BLaER1 treated with 17β-estradiol and CSF1 and Interleukin-3, amounts not matched to agents 10 nM and 100 nM (cell line): ENCODE data around the gene MIPEP.
"Not testable (repeated sequence)": the region's sequence is repeated elsewhere in the genome, so short reads cannot be mapped to it uniquely, and the experiment has no call there.

Source experiments
- H3K27ac ChIP-seq, 11 experiments: shearing (Covaris generic); formaldehyde crosslinking; 2 replicates each; pipeline ENCODE4 v1.8.1; 2022
- H3K27me3 ChIP-seq, 11 experiments: shearing (Covaris generic); formaldehyde crosslinking; 2 replicates each; pipeline ENCODE4 v1.8.1; 2022
- H3K36me3 ChIP-seq, 11 experiments: shearing (Covaris generic); formaldehyde crosslinking; 2 replicates each; pipeline ENCODE4 v1.8.1; 2022
- H3K4me1 ChIP-seq, 10 experiments: shearing (Covaris generic); formaldehyde crosslinking; 2 replicates each; pipeline ENCODE4 v1.8.1; 2022
- H3K4me2 ChIP-seq, 11 experiments: shearing (Covaris generic); formaldehyde crosslinking; 2 replicates each; pipeline ENCODE4 v1.8.1; 2022
- H3K4me3 ChIP-seq, 10 experiments: shearing (Covaris generic); formaldehyde crosslinking; 2 replicates each; pipeline ENCODE4 v1.8.1; 2022
- H3K9ac ChIP-seq, 11 experiments: shearing (Covaris generic); formaldehyde crosslinking; 2 replicates each; pipeline ENCODE4 v1.8.1; 2022
- H3K9me3 ChIP-seq, 11 experiments: shearing (Covaris generic); formaldehyde crosslinking; replicated peaks in 1 of 11; 2 replicates each; pipeline ENCODE4 v1.8.1; 2022
- H4K20me1 ChIP-seq, 11 experiments: shearing (Covaris generic); formaldehyde crosslinking; 2 replicates each; pipeline ENCODE4 v1.8.1; 2022
- Cebpa-rat ChIP-seq, 11 experiments: shearing (Covaris generic); IDR thresholded peaks; 2 replicates each; pipeline ENCODE4 v1.8.1; 2022

MIPEP gene

GRCh38 chr13:23754506-23754905 is 134.7 kb downstream of the MIPEP start:
- TF ChIP-seq Cebpa-rat (IDR thresholded peaks at IDR 0.05), result no peak
- H3K9ac ChIP-seq, result no peak overlapping the region
- H3K36me3 ChIP-seq, result peaks cover 0 to 7% (median 0%) of the 10 kb centered on the region in 11 experiments; a peak in 3 of 22 replicates
- H3K4me1 ChIP-seq, result peaks cover 0 to 13% (median 0%) of the 10 kb centered on the region in 10 experiments; a peak in 4 of 20 replicates
- H3K4me3 ChIP-seq, result no peak overlapping the region
- H3K27ac ChIP-seq, result no peak overlapping the region
- H4K20me1 ChIP-seq, result no peaks in the 10 kb centered on the region
- no peaks in the 10 kb centered on the region for H3K9me3 ChIP-seq
- no peak overlapping the region for H3K4me2 ChIP-seq
- H3K27me3 ChIP-seq, result no peaks in the 10 kb centered on the region

- Histone ChIP-seq H3K4me2 (no peak overlapping the region), H3K4me3 (no peak overlapping the region), H3K27me3 (no peaks in the 10 kb centered on the region), H3K4me1 (peaks cover 0 to 13% (median 0%) of the 10 kb centered on the region in 10 experiments; a peak in 4 of 20 replicates), H3K9ac (no peak overlapping the region), H4K20me1 (no peaks in the 10 kb centered on the region), H3K9me3 (no peaks in the 10 kb centered on the region), H3K27ac (no peak overlapping the region), H3K36me3 (peaks cover 0 to 7% (median 0%) of the 10 kb centered on the region in 11 experiments; a peak in 2 of 22 replicates)
- TF ChIP-seq Cebpa-rat (IDR thresholded peaks at IDR 0.05), result no peak
Measured at GRCh38 chr13:23753458-23753857, 135.7 kb downstream of the MIPEP start.

GRCh38 chr13:23752111-23753001 is 136.8 kb downstream of the MIPEP start:
- Histone ChIP-seq H3K36me3 (peaks cover 0 to 7% (median 0%) of the 10 kb centered on the region in 11 experiments; a peak in 2 of 22 replicates), H3K4me1 (peaks cover 0 to 13% (median 0%) of the 10 kb centered on the region in 10 experiments; a peak in 4 of 20 replicates), H3K9ac (no peak overlapping the region), H3K27me3 (no peaks in the 10 kb centered on the region), H3K4me2 (no peak overlapping the region), H3K9me3 (no peaks in the 10 kb centered on the region), H4K20me1 (no peaks in the 10 kb centered on the region), H3K27ac (no peak overlapping the region), H3K4me3 (no peak overlapping the region)
- no peak for TF ChIP-seq Cebpa-rat (IDR thresholded peaks at IDR 0.05)

GRCh38 chr13:23751195-23751594 is 138.0 kb downstream of the MIPEP start:
- Histone ChIP-seq H4K20me1 (no peaks in the 10 kb centered on the region), H3K36me3 (peaks cover 0 to 7% (median 0%) of the 10 kb centered on the region in 11 experiments; a peak in 2 of 22 replicates), H3K4me3 (no peak overlapping the region), H3K27ac (no peak overlapping the region), H3K4me2 (no peak overlapping the region), H3K9ac (no peak overlapping the region), H3K27me3 (no peaks in the 10 kb centered on the region), H3K4me1 (peaks cover 0 to 13% (median 0%) of the 10 kb centered on the region in 10 experiments; a peak in 4 of 20 replicates), H3K9me3 (no peaks in the 10 kb centered on the region)
- TF ChIP-seq Cebpa-rat (IDR thresholded peaks at IDR 0.05), result no peak

GRCh38 chr13:23750383-23751121 is 138.6 kb downstream of the MIPEP start:
- Histone ChIP-seq H3K27ac (no peak overlapping the region), H3K9me3 (no peaks in the 10 kb centered on the region), H3K27me3 (no peaks in the 10 kb centered on the region), H3K36me3 (peaks cover 0 to 7% (median 0%) of the 10 kb centered on the region in 11 experiments; a peak in 2 of 22 replicates), H3K4me2 (no peak overlapping the region), H3K4me1 (peaks cover 0 to 13% (median 0%) of the 10 kb centered on the region in 10 experiments; a peak in 4 of 20 replicates), H3K4me3 (no peak overlapping the region), H4K20me1 (no peaks in the 10 kb centered on the region), H3K9ac (no peak overlapping the region)
- TF ChIP-seq Cebpa-rat (IDR thresholded peaks at IDR 0.05), result no peak

GRCh38 chr13:23749288-23749873 is 139.8 kb downstream of the MIPEP start:
- no peaks in the 10 kb centered on the region for H3K9me3 ChIP-seq
- H3K27me3 ChIP-seq, result no peaks in the 10 kb centered on the region
- peaks cover 0 to 7% (median 0%) of the 10 kb centered on the region in 11 experiments; a peak in 2 of 22 replicates for H3K36me3 ChIP-seq
- no peak overlapping the region for H3K4me2 ChIP-seq
- no peak overlapping the region for H3K4me3 ChIP-seq
- no peaks in the 10 kb centered on the region for H4K20me1 ChIP-seq
- TF ChIP-seq Cebpa-rat (IDR thresholded peaks at IDR 0.05), result no peak
- H3K4me1 ChIP-seq, result peaks cover 0 to 13% (median 0%) of the 10 kb centered on the region in 10 experiments; a peak in 4 of 20 replicates
- H3K27ac ChIP-seq, result no peak overlapping the region
- no peak overlapping the region for H3K9ac ChIP-seq

- H3K4me2 ChIP-seq, result no peak overlapping the region
Measured at GRCh38 chr13:23748109-23748990, 140.8 kb downstream of the MIPEP start.

GRCh38 chr13:23746141-23746540 is 143.1 kb downstream of the MIPEP start:
- H3K27me3 ChIP-seq, H3K4me2 ChIP-seq, H3K4me1 ChIP-seq, H3K36me3 ChIP-seq, H3K4me3 ChIP-seq, H4K20me1 ChIP-seq, H3K27ac ChIP-seq, H3K9ac ChIP-seq, H3K9me3 ChIP-seq: not testable (repeated sequence)

More at GRCh38 chr13:23748109-23748990, 140.8 kb downstream of the MIPEP start:
- peaks cover 0 to 7% (median 0%) of the 10 kb centered on the region in 11 experiments; a peak in 1 of 22 replicates for H3K36me3 ChIP-seq
- peaks cover 0 to 13% (median 0%) of the 10 kb centered on the region in 10 experiments; a peak in 4 of 20 replicates for H3K4me1 ChIP-seq
- no peak for TF ChIP-seq Cebpa-rat (IDR thresholded peaks at IDR 0.05)
- H3K27me3 ChIP-seq, result no peaks in the 10 kb centered on the region
- H3K4me3 ChIP-seq, result no peak overlapping the region
- H3K27ac ChIP-seq, result no peak overlapping the region
- H3K9me3 ChIP-seq, result no peaks in the 10 kb centered on the region
- H3K9ac ChIP-seq, result no peak overlapping the region
- H4K20me1 ChIP-seq, result no peaks in the 10 kb centered on the region
